ENCODE results near the gene LDAH.

LDAH gene

GRCh38 chr2:20771299-20771698, 51.6 kb downstream of the LDAH start:
- no peak for DNase-seq

DNA sequence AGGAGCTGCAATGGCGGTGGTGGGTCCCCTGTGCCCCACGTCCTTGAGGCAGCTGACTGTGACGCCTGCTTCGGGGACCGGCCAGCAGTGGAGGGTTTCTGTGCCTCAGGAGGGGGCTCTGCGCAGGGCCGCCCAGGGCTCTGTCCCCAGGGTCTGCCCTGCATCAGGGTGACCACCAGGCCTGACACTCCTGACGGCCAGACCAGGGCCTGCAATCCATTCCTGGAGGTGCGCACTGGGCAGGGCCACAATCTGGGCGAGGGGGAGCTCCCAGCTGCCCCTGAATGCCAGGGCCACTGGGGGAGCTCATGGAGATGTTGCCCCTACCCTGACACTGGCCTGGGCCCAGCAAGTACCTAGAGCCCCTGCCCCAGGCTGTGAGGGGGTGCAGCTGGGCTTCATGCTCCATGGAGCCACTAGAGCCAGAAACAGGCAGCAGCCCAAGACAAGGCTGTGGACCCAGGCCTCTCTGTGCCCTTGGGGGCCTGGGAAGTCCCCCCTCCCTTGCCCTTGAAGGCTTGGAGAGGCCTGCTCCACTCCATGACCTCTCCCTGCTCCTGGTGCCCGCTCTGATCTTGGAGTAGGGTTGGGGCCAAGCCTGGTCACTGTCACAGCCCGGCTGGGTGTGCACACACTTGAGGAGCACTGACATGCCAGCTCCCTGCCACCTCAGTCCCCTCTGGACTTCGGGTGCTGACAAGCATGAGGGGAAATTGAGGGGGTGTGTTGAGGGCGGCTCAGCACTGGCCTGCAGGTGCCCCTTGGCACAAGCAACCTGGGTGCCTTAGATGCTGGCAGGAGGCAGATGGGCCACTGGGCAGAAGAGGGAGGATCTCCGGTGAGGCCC, 55.9 kb downstream of the LDAH start:
- DNase-seq = no peak

GRCh38 chr2:20766213-20766612, 56.7 kb downstream of the LDAH start:
- no peak for DNase-seq

DNA sequence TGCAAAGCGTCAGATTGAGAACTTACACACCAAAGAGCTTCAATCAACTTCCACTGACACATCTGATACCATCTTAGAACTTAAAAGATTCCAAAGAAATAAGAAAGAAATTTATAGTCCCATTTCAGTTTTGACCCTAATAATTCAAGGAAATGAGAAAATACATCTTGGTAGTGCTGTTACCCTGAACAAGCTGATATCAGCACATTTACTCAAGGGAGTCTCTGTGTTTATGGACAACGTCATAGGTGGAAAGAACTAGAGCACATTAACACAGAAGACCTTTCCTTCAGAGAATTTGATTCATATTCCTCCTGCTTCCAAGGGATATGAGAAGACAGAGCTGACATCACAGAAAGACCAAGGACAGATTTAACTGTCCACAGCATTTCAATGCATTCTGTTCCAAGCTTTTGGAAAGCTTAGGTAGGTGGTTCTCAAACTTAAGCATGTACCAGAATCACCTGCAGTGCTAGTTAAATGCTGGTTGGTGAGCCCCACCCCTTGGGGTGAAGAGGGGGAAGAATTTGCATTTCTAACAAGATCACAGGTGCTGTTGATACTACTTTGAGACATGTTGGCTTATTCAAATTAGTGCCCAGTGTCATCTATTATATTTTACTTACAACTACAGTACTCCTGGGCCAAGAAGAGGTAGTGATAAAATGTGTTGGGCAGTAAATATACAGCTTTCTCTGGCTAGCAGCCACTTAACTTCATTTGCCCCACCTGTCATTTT, 59.8 kb downstream of the LDAH start:
- no peak for DNase-seq

GRCh38 chr2:20759487-20759886, 63.4 kb downstream of the LDAH start:
- no peak for DNase-seq

DNA sequence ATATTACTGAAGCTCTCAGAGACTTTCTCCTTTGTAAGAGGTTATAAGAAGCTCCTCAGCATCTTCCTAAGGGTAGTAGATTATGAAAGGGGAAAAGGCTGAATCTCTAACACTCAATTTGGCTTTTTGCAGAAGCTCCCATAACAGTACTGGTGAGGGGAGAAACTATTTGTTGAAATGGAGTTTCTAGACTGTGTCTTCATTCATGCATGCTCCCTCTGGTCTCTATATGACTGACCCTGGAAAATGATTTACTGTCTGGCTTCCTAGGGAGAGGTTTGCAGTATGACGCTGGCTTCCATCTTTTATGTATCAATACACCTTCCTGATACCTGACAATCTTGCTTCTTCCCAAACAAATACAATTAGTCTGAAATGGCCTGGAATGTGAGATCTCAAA, 63.9 kb downstream of the LDAH start:
- no peak for DNase-seq

GRCh38 chr2:20757405-20758090, 65.4 kb downstream of the LDAH start:
- DNase-seq = no peak

GRCh38 chr2:20755132-20755800, 67.6 kb downstream of the LDAH start:
- peak; percentile 16 for DNase-seq

- DNase-seq = no peak
Observed at GRCh38 chr2:20752293-20752692, 70.6 kb downstream of the LDAH start.

GRCh38 chr2:20747317-20747716, 75.6 kb downstream of the LDAH start:
- DNase-seq = no peak

GRCh38 chr2:20745924-20746555, 76.9 kb downstream of the LDAH start:
- no peak for DNase-seq

- no peak for DNase-seq
Observed at GRCh38 chr2:20744366-20745335, 78.2 kb downstream of the LDAH start.

DNA sequence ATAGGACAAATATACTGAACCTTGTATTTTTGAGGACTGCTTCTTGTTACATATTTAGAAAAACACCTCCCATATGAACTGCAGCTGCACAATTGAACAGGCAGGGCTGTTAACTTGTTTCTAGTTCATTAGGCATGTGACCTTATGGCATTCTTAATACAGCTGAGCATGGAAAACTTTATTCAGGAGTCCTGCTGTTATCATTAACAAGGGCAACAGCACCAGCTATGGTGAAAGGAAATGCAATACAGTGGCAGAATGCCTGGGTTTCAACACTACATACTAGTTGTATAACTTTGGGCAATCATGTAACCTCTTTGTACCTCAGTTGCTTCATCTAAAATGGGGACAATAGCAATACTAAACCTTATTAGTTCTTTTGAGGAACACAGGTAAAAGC, 84.1 kb downstream of the LDAH start:
- DNase-seq = no peak

GRCh38 chr2:20737505-20737904, 85.4 kb downstream of the LDAH start:
- no peak for DNase-seq

DNA sequence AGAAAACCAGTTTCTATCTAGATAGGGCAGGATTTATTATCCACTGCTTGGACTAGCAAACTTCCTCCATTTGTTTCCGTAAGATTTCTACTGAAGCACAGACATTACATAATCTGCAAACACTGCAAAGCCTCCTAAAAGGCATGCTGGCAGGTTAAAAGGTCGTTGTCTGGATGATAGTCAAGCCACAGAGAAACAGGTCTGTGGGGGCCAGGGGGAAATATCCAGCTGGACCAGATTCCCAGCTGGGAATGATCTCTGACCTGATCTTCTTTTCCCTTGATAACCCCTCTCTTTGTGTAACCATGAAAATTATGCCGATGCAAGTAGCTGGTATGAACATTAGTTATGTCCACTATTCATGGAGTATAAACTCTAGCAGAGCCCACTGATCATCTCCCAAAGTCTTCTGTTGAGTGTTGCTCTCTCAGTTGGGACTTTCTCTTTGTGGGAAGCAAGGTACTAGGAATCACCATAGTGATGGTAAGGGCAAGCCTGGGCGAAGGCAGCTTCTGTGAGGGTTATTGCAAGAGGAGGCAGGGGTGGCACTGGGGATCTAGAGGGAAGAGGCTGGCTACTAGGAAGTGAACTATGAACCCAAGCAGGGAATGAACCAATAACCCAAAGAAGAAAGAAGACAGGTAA, 94.7 kb downstream of the LDAH start:
- DNase-seq = no peak

DNA sequence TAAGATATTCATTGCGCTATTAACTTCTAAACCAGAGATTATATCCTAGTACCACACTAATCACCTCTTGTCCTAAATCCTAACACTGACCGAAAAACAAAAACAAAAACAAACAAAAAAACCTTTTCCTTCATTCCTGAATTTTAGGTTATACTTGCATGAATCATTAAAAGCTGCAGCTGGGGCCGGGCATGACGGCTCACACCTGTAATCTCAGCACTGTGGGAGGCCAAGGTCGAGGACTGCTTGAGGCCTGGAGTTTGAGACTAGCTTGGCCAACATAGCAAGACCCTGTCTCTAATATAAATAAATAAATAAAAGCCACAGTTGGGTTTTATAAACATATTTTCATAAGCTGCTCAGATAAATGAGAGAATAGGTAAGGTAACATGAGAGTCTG, 96.0 kb downstream of the LDAH start:
- DNase-seq = no peak

DNA sequence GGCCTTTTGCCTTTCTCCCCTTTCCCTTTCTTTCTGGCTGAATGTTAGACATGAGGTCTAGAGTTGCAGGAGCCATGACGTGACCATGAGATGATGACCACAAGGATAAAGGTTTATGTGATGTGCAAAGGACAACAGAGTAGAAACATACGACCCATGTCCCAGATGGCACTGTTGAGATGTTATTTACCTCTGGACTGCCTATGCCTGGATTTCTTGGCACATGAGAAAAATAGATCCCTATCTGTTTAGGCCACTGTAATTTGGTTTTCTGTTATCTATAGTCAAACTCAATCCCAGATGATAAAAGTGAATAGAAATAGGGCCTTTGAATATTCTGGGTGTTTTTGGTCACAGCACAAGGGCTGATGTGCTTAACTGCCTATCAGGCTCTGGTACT, 97.1 kb downstream of the LDAH start:
- DNase-seq = no peak

- DNase-seq = no peak
Observed at GRCh38 chr2:20724500-20725053, 98.3 kb downstream of the LDAH start.

- no peak for DNase-seq
Observed at GRCh38 chr2:20723543-20723942, 99.4 kb downstream of the LDAH start.

GRCh38 chr2:20722592-20723240, 100.2 kb downstream of the LDAH start:
- no peak for DNase-seq

Data from NCI-H2171 (cell line).